GM12875 (cell line): ENCODE measurements around the gene BBS9.
"Not testable (repeated sequence)": the region's sequence is repeated elsewhere in the genome, so short reads cannot be mapped to it uniquely, and the experiment has no call there.

Experiments
- H3K4me3 ChIP-seq: one replicate; pipeline ENCODE4 v1.5.1; 2011; ENCODE audit warnings: low read depth, low read length, control low read depth
- CTCF ChIP-seq: IDR thresholded peaks from 2 replicates; pipeline ENCODE4 v1.5.1; 2011; ENCODE audit warnings: low read depth, mild to moderate bottlenecking, control low read depth, inconsistent platforms, low read length, moderate library complexity, borderline replicate concordance; ENCODE audit not compliant: insufficient read depth

Gene BBS9

GRCh38 chr7:33472348-33473025 is 343.1 kb downstream of the BBS9 start:
- TF ChIP-seq CTCF = no peak
- no peak overlapping the region for H3K4me3 ChIP-seq

- no peak for TF ChIP-seq CTCF
- no peak overlapping the region for H3K4me3 ChIP-seq
Observed at GRCh38 chr7:33477719-33478480, 348.5 kb downstream of the BBS9 start.

GRCh38 chr7:33484476-33484875 is 355.1 kb downstream of the BBS9 start:
- not testable (repeated sequence) for H3K4me3 ChIP-seq

- H3K4me3 ChIP-seq = no peak overlapping the region
- no peak for TF ChIP-seq CTCF
Observed at GRCh38 chr7:33485747-33486493, 356.6 kb downstream of the BBS9 start.

- no peak overlapping the region for H3K4me3 ChIP-seq
- no peak for TF ChIP-seq CTCF
Observed at GRCh38 chr7:33486633-33487032, 357.3 kb downstream of the BBS9 start.

- H3K4me3 ChIP-seq = no peak overlapping the region
- no peak for TF ChIP-seq CTCF
Observed at GRCh38 chr7:33487998-33488682, 358.8 kb downstream of the BBS9 start.

GRCh38 chr7:33494474-33494873 is 365.1 kb downstream of the BBS9 start:
- TF ChIP-seq CTCF = no peak
- no peak overlapping the region for H3K4me3 ChIP-seq
